NCI-H446 treated with DMSO at 0.1 percent for 48 hours (cell line): ENCODE data around the gene CAMK2N2.

ENCODE experiments used
- DNase-seq: peaks from one replicate; lab custom pipeline; 2025; lab: John Stamatoyannopoulos, UW

The CAMK2N2 gene

DNA sequence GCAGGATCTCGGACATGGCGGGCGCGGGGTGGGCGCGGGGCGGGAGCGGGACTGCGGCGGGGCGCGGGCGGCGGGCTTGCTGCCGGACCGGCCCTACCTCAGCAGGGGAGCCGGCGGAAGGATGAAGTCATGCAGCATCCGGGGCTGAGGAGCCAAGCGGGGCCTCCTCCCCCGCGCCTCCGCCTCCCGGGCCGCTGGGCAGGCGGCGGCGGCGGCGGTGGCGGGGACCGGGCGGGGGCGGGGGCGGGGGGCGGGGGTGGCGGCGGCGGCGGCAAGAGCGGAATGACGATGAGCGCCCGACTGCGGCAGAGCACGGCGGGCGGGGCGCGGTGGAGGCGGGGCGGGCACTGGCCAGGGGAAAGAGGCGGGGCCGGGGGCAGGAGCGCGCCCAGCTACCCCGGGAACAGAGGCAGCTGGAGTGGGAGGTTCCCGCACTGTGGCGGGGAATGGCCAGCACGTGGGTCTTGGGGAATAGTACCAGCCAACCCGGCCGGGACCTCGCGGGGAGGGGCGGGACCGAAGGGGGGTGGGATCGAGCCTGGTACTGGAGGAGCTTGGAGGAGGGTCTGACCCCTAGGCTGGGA, at the start of gene CAMK2N2:
Gene CAMK2N2 (minus strand): TSS at position 284 of the 584 bp plus-strand sequence. CDS start 268 bp downstream, at position 16.
- DNase-seq = peak; percentile 92

DNA sequence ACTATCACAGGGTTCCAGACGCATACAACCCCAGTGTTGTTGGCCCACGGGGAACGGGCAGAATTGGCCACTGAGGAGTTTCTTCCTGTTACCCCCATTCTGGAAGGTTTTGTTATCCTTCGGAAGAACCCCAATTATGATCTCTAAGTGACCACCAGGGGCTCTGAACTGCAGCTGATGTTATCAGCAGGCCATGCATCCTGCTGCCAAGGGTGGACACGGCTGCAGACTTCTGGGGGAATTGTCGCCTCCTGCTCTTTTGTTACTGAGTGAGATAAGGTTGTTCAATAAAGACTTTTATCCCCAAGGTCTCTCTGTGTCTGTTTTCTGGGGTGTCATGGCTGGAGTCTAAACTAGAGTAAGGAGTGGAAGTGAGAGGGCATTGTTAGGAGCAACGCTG, 47.4 kb upstream of the CAMK2N2 start:
- no peak for DNase-seq

DNA sequence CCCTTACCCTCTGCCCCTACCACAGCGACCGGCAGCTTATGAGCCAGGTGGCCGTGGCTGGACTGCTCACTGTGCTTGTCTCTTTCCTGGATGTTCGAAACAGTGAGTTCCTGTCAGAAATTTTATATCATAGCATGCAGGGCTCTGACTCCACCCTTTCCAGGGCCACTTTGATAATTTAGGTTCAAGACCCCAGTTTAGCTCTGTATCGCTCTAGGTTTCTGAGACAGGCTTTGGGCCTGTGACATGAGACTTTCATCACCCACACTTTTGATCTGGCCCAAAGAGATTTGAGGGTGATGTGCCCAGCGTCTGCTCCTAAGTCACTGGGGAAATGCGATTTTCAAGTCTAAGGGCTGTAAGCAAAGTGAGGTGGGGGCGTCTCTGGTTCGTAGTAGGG, 46.6 kb upstream of the CAMK2N2 start:
- DNase-seq = no peak

DNA sequence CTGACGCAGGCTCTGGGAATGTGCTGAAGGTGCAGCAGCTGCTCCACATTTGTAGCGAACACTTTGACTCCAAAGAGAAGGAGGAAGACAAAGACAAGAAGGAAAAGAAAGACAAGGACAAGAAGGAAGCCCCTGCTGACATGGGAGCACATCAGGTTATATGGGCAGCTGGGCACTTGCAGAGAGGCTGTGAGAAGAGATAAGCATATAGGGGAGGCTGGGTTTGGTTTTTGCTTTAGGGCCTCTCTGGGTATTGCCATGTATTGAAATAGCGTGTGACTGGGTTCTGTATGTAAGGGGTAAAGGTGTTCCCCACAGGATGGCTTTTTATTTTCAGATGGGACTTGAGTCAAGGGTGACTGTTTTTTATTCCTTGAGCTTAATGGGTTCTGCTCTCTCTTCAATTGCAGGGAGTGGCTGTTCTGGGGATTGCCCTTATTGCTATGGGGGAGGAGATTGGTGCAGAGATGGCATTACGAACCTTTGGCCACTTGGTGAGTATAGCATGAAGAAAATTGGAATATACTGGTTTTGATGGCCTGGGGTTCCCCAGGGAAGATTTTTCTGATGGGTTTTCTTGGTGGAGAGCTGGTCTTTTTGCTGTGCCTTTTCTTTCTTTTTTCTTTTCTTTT, 45.1 kb upstream of the CAMK2N2 start:
- DNase-seq = no peak

DNA sequence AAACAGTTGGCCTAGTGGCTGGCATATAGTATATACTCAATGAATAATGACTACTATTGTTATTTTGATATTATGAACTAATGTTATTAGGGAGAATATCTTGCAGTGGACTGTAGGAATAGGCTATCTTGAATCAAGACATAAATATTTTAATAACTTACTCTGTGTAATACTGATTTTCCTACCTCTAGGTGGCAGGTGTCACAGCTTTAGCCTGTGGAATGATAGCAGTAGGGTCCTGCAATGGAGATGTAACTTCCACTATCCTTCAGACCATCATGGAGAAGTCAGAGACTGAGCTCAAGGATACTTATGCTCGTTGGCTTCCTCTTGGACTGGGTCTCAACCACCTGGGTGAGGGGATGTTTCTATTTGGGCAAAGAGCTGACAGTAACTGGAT, 44.2 kb upstream of the CAMK2N2 start:
- DNase-seq = no peak

DNA sequence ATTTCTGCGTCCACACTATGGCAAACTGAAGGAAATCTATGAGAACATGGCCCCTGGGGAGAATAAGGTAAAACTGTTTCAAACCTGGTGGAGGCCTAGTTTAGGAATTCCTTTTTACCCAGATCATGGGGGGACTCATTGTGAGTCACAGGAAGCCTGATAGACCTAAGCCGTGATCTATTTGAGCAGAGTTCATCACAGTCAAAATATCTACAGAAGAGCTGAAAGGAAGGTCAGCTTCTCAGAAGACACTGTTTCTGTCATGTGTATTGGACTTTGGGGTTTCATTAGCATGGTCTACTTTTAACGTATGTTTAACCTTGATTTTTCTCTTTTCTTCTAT, 39.0 kb upstream of the CAMK2N2 start:
- no peak for DNase-seq

DNA sequence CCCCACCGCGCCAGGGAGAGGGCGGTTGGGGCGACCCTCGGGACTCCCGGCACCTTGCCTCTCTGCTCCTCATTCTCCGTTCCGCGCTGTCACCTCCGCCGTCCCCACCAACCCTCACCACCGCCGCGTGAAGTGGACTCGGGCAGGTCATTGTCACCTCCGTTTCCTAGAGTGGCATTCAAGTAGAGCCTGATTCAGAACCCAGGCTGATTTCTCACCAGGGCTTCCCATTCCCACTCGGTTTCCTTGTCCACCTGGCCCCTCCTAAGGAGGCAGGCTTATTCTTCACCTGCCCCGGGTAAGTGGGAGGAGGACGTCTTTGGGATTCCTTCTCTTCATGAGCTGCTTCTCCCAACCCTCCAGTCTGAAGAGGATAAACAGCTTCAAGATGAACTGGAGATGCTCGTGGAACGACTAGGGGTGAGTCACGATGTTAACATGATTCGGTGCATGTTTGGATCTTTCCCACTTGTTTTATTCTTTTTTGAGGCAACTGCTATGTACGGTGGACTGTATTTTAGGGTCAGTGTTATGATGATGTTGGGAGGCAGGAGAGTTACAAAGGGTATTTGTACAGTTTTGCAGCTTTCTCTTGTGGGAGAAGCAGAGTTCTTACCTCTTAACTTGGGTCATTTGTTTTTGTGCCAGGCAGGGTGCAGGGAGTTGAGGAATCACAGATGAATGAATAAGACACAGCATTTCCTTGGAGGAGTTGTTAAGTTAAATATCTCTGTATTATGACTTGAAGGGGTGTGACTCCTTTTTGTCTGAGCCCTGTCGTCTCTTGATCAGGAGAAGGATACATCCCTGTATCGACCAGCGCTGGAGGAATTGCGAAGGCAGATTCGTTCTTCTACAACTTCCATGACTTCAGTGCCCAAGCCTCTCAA, 38.4 kb upstream of the CAMK2N2 start:
- no peak for DNase-seq

DNA sequence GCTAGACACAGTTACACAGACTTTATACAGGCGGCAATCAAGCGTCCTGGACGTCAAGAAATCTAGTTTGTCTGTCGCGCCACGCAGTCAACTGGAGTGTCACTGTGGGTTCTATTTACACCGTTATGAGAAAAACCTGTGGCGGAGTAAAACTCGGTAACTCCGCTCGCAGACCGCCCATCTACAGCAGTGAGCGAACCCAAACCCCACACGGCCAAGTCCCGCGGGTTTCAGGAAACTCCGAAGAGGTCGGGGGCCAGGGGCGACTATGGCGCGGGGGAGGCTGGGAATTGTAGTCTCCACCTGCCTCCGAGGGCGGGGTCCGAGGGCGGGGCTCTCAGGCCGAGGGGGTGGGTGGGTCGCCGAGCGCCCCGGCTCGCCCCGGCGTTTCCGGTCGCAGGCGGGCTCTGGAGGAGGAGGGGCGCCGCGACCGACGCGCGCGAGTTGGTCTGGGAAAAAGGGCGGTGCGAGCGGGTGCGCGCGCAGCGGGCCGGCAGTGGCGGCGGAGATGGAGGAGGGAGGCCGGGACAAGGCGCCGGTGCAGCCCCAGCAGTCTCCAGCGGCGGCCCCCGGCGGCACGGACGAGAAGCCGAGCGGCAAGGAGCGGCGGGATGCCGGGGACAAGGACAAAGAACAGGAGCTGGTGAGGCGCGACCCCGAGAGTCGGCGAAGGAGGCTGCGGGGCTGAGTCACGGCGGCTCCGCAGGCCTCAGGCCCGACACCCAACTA, 37.6 kb upstream of the CAMK2N2 start, which contains the start of gene PSMD2:
Gene PSMD2 (plus strand): TSS at position 483 of the 729 bp plus-strand sequence. CDS start 26 bp downstream, at position 509.
- DNase-seq = peak; percentile 94

DNA sequence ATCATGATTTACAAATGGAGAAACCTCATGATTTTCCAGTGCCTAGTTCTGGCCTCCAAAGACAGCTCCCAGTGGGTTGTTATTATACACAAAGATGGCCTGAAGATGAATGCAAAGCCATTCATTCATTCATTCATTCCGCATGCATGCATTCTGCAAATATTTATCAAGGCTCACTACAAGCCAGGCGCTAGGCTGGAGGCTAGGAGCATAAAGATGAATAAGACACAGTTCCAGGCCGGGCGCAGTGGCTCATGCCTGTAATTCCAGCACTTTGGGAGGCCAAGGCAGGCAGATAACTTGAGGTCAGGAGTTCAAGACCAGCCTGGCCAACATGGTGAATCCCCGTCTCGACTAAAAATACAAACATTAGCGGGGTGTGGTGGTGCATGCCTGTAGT, 35.3 kb upstream of the CAMK2N2 start:
- DNase-seq = no peak

DNA sequence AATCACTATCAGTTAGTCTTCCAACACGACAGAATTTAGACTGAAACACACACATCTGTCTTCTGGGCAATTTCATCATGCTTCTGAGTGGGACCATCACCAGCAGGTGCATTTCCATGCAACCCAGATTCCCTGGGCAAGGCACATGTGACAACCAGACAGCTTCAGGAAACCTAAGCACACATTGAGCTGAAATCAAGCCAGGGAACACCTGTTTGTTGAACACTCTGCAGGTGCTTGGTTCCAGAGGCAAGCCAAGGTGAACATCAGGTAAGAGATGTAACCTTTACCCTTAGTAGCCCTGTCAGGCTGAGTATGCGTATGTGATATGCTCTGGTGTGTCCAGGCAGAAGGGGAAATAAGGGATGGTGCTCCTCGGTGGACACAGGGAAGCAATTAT, 34.4 kb upstream of the CAMK2N2 start:
- no peak for DNase-seq

DNA sequence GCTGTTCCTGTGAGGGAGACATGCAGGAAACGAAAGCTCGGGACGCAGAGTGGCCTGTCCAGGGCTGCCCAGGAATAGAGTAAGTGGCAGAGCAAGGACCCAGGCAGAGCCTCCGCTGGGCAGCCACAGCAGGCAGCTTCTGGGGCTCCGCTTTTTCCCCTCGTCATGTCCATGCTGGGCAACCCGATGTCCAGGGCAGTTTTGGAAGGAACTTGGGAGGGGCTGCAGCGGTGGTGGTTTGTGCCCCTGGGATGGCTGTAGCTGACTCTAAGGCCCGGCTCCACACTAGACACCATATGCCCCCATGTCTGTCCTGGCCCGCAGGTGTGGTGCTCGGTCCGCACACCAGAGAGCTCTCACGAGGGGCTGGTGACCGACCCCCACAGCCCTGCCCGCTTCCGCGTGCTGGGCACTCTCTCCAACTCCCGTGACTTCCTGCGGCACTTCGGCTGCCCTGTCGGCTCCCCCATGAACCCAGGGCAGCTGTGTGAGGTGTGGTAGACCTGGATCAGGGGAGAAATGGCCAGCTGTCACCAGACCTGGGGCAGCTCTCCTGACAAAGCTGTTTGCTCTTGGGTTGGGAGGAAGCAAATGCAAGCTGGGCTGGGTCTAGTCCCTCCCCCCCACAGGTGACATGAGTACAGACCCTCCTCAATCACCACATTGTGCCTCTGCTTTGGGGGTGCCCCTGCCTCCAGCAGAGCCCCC, 30.5 kb upstream of the CAMK2N2 start:
- DNase-seq = no peak

DNA sequence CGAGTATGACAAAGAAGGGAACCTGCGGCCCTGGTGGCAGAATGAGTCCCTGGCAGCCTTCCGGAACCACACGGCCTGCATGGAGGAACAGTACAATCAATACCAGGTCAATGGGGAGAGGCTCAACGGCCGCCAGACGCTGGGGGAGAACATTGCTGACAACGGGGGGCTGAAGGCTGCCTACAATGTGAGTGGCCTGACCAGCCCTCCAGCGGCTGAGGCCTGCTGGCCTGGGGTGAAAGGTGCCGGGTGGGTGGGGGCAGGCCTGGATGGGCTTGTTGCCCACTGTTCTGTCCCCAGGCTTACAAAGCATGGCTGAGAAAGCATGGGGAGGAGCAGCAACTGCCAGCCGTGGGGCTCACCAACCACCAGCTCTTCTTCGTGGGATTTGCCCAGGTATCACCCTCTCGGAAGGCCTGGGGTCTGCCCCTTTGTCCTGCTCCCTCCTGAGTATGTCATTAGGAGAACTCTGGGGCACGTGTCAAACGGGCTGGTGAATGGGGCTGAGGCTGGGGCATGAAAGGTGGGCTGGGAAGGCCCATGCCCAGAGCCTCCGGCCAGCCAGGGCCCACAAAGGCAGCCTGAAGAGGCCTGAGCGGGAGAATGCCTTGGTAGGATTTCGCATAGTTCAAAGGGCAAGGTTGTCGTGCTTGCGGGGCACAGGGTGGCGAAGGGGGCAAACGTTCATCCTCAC, 29.8 kb upstream of the CAMK2N2 start:
- DNase-seq = no peak

DNA sequence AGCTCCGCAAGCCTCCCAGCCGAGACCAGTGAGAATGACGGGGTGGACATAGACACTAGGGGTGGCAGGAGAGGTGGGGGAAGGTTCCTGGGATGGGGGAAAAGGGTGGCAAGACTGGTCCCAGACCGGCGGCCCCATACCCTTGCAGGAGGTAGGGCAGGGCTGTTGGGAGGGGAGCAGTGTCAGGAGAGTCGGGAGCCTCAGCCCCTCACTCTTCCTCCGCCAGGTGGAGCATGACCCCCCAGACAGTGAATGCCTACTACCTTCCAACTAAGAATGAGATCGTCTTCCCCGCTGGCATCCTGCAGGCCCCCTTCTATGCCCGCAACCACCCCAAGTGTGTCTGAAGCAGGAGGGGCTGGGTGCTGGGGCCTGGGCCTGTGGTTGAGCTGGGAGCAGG, 29.0 kb upstream of the CAMK2N2 start:
- DNase-seq = no peak

DNA sequence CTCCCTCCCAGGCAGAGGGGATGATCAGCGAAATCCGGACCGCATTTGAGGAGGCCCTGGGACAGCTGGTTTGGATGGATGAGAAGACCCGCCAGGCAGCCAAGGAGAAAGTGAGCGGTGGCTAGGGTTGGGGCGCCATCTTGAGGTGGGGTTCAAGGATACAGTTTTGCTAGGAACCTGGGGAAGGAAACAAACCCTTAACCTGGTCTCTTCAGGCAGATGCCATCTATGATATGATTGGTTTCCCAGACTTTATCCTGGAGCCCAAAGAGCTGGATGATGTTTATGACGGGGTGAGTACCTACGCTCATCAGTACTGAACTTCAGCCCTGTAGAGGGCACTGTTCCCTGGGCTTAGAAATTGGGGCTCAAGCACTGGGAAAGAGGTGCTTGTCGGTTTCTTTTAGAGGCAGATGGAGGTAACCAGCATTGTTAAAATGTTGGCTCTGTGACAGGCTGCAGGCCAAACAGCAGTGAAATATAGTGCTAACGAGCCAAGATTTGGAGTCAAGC, 28.1 kb upstream of the CAMK2N2 start:
- peak; percentile 30 for DNase-seq

DNA sequence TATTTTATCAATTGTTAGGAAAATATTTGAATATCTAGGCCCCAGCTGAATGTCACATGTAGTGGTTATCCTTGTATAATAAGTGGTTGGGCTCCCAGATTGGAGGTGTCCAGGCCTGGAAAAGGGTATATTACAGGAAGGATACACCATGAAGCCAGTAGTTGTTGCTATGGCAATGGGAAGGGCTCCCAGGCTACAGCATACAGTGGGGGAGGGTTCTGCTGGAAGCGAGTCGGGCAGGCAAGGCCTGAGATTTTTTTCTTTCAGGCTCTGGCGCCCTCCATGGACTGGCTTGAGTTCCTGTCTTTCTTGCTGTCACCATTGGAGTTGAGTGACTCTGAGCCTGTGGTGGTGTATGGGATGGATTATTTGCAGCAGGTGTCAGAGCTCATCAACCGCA, 23.3 kb upstream of the CAMK2N2 start:
- peak; percentile 72 for DNase-seq

DNA sequence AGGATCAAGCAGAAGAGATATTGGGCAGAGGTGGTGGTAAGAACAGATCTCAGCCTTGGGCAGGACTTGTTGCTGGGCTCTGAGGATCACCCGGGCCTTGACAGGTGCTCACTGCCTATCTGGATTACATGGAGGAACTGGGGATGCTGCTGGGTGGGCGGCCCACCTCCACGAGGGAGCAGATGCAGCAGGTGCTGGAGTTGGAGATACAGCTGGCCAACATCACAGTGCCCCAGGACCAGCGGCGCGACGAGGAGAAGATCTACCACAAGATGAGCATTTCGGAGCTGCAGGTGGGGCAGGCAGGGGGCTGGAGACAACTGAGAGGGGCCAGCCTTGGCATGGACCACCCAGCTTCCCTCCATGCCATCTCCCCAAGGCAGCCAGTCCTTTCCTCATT, 22.3 kb upstream of the CAMK2N2 start:
- no peak for DNase-seq

DNA sequence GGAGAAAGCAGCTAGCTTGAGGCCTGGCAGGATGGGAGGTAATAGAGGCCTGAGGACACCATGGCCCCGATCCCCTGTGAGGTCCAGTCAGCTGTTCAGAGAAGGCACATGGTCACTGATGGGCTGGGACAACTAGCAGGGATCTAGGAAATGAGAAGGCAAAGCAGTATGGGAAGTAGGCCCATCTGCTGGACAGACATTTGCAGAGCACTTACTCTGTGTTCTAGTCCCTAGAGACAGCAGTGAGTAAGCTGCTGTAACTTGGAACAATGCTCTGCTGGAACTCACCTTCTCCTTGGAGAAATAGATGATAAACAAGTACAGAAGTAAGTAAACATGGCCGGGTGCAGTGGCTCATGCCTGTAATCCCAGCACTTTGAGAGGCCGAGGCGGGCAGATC, 21.6 kb upstream of the CAMK2N2 start:
- DNase-seq = no peak

DNA sequence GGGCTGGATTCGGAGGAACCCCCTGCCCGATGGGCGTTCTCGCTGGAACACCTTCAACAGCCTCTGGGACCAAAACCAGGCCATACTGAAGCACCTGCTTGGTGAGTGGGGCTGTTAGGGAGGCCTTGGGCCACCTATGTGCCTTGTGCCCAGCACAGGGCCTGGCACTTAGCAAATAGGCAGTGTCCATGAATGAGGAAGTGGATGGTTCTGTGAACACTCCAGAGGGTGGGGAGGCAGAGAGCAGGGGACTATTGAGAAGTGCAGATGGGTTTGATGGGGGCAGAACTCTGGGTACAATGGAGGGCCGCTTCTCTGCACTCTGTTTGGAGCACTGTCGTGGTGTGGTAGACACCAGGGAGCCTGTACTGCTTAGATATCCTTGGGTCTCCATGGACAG, 16.0 kb upstream of the CAMK2N2 start:
- no peak for DNase-seq

DNA sequence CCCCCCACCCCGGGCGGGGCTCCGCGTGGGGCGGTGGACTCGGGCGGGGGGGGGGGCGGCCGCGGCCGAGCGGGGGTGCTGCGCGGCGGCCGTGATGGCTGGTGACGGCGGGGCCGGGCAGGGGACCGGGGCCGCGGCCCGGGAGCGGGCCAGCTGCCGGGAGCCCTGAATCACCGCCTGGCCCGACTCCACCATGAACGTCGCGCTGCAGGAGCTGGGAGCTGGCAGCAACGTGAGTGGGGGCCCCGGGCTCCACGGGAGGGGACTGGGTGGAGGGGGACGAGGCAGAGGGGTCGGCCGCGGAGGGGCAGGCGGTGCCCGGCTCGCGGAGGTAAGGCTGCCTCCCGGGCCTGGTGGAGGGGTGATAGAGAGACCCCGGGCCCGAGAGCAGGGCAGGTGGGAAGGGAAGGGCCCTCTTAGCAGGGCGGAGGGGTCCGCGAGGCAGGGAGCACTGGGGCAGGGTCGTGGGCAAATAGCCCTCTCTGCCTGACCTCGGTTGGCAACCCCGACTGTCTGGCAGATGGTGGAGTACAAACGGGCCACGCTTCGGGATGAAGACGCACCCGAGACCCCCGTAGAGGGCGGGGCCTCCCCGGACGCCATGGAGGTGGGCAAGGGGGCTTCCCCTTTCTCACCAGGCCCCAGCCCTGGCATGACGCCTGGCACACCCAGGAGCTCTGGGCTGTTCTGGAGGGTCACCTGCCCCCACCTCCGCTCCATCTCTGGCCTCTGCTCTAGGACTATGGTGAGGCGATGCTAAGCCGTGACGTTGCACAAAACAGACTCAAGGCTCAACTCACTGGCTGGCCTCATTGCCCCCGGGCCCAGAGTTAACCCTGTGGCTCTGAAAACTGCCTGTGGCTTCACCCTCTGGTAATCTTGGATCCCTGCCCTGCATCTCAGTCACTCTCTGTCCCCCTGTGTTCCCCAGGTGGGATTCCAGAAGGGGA, 14.9 kb upstream of the CAMK2N2 start, which contains the start of gene ECE2:
Gene ECE2 (plus strand): TSS at position 62 of the 950 bp plus-strand sequence. CDS start 132 bp downstream, at position 194.
- no peak for DNase-seq

DNA sequence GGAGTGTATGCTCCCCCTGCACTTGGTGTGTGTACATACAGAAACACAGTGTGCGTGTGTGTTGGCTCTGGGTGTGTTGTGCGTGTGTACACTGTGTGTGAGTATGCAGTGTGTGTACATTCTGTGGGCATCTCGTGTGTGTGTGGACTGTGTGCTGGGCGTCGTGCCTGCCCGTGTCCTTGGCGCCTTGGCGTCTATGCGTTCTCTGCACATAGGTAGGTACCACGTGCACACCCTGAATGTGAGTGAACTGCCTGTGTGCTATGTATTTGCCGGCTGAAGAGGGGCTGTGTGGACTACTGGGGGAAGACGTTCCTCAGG, 14.0 kb upstream of the CAMK2N2 start:
- DNase-seq = no peak
